Activated CD4-positive, alpha-beta T cell treated with anti-CD3 and anti-CD28 coated beads, Interleukin-2, Interleukin-6, amounts not matched to agents 100 ng/mL and 50 ng/mL, durations not matched to agents 16 hours and 8 hours (primary cell): ENCODE measurements around the gene NOL3.

Source experiments
- DNase-seq: peaks from one replicate; pipeline ENCODE4 v3.0.0-alpha.2; 2020

Gene NOL3

DNA sequence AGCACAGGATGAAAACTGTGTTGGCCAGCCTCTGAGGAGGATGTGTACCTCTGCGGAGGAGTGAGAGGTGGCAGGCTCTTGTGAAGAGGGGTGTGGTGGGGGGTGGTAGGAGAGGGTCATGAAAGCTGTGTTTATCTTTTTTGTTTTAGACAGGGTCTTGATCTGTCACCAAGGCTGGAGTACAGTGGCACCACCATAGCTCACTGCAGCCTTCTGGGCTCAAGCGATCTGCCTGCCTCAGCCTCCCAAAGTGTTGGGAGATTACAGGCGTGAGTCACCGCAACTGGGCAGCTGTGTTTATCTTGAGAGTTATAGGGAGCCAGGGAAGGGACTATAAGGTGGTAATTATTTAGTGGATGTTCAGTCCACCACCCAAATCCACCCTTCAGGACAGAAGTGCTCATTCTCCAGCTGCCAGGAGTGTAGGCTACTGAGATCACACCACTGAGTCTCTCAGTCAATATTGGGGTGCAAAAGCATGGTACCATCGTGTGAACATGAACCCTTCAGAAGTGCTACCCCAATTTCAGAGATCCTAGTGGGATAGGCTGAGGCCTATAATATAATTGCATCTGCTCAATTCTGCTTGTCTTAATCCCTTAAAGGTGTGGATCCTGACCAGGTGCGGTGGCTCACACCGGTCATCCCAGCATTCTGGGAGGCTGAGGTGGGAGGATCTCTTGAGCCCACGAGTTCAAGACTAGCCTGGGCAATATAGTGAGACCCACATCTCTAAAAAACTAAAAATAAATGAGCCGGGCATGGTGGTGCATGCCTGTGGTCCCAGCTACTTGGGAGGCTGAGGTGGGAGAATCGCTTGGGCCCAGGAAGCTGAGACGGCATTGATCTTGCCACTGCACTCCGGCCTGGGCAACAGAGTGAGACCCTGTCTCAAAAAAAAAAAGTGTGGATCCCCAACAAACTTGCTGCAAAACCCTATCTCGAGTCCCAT, 20.4 kb downstream of the NOL3 start:
- no peak for DNase-seq

DNA sequence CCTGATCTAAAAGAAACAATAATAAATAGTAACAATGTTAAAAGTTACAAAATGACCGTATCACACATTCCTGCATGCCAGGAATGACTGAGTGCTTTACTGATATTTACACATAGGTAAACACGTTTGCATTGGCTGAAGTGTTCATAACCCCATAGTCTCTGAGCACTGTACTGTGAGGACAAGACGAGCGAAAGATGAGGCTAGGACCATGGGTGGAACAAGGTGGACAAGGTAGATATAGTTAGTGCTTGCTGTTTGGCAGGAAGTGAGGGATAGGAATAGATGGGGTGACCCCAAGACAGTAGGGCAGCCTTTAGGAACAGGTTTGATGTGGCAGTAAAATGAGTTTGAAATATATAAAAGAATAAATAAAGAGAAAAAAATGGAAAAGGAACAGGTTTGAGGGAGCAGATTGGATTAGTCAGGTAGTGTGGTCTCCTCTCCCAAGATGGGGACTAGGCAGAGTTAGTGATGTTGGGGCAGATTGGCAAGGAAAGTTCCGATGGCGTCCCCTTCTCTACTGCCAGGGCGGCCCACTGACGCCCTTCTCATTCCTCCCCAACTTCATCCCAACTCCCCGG, 21.2 kb downstream of the NOL3 start:
- no peak for DNase-seq

DNA sequence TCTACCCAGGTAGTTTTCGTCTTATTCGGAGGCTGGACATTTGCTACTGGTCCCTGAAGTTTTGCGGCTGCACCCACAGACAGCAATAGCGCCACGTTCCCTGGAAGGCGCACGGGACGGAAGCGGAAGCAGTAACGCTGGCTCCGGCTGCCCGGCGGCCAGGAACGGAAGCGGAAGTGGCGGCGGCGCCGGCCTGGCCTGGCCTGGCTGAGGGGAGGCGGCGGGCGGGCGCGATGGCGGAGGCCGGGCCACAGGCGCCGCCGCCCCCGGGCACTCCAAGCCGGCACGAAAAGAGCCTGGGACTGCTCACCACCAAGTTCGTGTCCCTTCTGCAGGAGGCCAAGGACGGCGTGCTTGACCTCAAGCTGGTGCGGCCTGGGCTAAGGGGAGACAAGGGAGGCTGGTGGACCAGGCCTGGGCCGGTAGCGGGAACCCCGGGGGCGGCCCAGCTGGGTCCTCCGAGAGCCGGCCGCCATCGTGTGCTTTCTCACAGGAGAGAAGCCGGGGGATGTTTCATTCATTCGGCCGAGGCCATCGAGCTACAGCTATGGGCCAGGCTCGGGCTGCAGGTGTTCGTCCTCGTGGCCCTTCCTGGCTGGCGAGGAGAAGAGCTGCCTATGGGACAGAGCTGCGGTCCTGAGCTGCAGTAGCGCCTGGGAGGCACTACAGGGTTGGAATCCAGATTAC, 21.8 kb downstream of the NOL3 start, which contains the start of gene E2F4:
E2F4 (plus strand) TSS at position 161 of the 687 bp plus-strand sequence; CDS start at position 234, 73 bp downstream.
- peak; percentile 95 for DNase-seq

DNA sequence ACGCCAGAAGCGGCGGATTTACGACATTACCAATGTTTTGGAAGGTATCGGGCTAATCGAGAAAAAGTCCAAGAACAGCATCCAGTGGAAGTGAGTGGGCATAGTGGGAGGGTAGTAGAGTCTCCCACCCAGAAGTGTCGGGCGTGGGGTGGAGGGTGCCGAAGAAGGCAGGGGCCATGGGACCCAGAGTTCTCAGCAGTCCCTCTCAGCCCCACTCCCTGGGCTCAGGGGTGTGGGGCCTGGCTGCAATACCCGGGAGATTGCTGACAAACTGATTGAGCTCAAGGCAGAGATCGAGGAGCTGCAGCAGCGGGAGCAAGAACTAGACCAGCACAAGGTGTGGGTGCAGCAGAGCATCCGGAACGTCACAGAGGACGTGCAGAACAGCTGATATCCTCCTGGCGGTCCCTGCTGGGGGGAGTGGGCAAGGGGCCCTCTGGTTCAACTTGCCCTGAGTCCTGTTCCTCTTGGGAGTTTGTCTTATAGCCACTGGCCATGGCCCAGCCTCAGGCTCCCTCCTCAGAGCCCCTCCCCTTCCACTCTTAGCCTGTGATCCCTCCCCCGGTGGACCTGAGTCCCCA, 22.5 kb downstream of the NOL3 start:
- no peak for DNase-seq

DNA sequence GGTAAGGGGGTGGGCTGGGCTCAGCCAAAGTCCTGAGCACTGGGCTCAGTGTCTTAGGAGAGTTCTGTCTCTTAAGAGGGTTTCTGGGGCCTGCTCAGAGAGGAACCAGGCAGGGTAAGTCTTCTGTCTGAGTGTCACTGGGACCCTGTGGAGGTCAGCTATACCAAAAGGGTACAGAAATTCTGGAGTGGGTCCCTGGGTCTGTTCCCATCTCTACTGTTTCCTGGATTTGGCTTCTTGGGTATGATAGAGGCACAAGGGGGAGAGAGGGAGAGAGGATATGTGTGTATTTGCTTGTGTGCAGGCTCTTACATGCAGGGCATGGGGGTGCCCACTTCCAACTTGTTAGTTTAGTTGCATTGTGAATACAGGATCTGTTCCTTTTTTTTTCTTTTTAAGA, 23.2 kb downstream of the NOL3 start:
- DNase-seq, result no peak

DNA sequence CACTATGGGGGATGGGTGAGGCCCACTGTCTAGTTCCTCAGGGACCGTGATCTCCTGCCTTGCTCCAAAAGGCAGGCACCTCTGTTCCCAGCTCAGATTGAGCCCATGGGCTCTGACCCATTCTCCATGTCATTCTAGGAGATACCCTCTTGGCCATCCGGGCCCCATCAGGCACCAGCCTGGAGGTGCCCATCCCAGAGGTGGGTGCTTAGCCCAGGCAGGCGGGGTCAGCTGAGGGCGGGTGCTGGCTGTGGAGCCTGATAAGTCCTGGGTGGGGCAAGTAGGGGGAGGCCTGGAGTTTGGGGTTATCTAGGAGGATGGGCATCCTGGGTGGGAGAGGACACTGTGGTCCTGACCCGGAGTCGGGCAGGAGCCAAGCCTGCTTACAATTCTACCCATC, 23.9 kb downstream of the NOL3 start:
- no peak for DNase-seq

- no peak for DNase-seq
These were observed 25.3 kb downstream of the NOL3 start for GRCh38 chr16:67195676-67196075.

DNA sequence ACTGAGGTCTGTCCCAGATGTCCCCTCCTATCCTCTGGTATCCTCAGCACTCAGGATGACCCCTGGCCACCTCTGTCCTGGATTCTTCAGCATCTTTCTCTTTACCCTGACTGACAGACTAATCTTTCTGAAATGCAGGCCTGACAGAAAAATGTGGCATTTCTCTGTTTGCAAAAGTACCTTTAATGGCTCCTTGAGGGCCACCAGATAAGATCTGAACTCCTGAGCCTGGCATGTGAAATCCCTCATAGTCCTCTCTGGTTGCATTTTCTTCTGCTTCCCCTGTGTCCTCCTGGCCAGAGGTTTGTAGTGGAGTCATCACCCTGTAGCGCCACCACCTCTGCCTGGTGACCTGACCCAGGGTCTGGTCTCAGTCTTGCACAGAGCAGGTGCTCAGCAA, 26.5 kb downstream of the NOL3 start:
- no peak for DNase-seq

GRCh38 chr16:67197704-67198103, 27.4 kb downstream of the NOL3 start:
- no peak for DNase-seq

GRCh38 chr16:67198238-67198734, 27.9 kb downstream of the NOL3 start:
- DNase-seq, result peak; percentile 44

GRCh38 chr16:67199011-67199807, 28.9 kb downstream of the NOL3 start, which contains the start of gene ELMO3:
ELMO3 (plus strand) TSS chr16:67199131; CDS start chr16:67199327, 196 bp downstream.
- no peak for DNase-seq

DNA sequence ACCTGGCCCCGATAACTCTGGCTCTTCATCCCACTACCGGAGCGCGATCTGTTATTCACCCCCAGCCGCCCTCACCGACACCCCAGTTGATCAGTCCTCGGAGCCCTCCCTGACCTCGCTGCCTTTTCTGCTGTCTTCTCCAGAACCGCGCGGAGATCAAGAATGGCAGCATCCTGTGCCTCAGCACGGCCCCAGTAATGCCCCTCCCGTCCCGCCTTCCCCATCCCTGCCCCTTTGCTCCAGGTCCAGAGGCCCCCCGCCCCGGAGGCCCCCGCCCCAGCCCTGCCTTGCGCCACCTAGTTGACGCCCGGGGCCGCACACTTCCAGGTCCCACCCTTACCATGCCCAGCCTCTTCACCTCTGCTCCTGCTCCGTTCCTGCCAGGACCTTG, 29.5 kb downstream of the NOL3 start:
- DNase-seq, result no peak

DNA sequence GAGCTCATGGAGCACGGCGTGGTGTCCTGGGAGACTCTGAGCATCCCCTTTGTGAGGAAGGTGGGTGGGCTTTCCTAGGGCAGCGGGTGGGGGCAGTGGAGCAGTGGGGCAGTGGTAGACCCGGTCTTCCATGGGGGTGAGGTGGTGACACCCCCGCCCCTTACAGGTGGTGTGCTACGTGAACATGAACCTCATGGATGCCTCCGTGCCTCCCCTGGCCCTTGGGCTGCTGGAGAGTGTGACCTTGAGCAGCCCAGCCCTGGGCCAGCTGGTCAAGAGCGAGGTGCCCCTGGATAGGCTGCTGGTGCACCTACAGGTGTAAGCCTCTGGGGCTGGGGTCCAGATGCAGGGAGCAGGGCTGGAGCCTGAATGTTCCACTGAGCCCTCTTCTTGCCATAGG, 30.2 kb downstream of the NOL3 start:
- DNase-seq, result no peak

GRCh38 chr16:67201411-67202345, 31.3 kb downstream of the NOL3 start:
- no peak for DNase-seq

GRCh38 chr16:67202426-67202825, 32.1 kb downstream of the NOL3 start:
- no peak for DNase-seq

DNA sequence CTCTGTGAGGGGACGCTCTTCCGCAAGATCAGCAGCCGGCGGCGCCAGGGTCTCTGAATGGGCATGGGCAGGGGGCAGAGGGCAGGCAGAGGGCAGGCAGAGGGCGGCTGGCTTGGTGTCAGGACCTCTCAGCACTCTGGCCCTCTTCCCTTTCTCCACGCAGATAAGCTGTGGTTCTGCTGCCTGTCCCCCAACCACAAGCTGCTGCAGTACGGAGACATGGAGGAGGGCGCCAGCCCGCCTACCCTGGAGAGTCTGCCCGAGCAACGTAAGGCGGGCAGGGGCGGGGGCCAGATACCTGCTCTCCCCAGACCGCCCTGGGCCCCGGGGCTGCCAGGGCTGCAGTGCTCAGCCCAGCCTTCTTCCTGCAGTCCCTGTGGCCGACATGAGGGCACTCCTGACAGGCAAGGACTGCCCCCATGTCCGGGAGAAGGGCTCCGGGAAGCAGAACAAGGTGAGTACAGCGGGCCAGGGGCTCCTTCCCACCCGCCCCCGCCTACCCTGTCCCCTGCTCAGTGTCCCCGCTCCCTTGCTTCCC, 32.7 kb downstream of the NOL3 start:
- no peak for DNase-seq

- DNase-seq, result no peak
These were observed 33.7 kb downstream of the NOL3 start for GRCh38 chr16:67204076-67204475.

DNA sequence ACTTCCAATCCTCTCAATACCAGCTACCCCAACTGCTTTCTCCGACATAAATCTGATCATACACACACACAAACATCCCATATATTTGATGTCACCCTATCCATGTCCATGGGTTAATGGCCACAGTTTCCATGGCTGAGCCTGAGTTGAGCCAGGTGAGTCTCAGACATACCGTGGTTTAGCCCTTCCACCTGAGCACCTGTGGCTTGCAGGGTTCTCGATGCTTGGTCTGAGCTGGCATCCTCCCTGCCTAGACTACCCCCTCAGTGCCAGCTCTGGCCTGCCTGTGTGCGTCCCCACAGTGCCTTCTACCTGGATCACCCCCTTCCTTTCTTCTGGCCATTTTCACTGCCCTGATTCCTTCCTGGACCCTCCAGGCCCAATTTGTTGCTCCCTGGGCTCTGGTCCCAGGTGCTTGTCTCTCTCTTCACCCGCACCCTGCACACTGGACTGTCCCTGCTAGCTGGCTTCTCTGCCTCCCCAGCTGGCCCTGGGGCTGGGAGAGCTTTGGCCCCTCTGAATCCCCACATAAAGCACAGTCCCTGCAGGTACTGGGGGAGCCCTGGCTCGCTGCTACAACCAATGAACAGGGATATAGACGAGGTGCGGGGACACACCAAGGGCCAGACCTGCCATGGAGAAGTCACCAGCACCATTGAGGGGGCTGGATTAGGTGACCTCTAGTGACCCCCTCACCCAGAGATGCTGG, 35.9 kb downstream of the NOL3 start:
- no peak for DNase-seq

GRCh38 chr16:67206838-67207248, 36.5 kb downstream of the NOL3 start:
- DNase-seq, result no peak
